Left ventricle myocardium inferior (tissue), 1 donor: ENCODE data around the gene SYCP3. TPM values are rescaled to one million over a fixed set of nuclear protein-coding genes. Genes with fewer than 3 reads are reported as not detected.
A peak's percentile ranks its signal among the peaks of the same experiment; 100 is the strongest.

Source experiments
- DNase-seq: peaks from one replicate; pipeline ENCODE4 v3.0.0-alpha.2; 2020
- H3K27ac ChIP-seq: fragments of 200-600 bp; replicated peaks from 2 replicates; pipeline ENCODE4 v1.8.0; 2021
- H3K27me3 ChIP-seq: fragments of 200-600 bp; 2 replicates; pipeline ENCODE4 v1.8.0; 2021; ENCODE audit warnings: low read depth
- H3K36me3 ChIP-seq: fragments of 200-600 bp; 2 replicates; pipeline ENCODE4 v1.8.0; 2021
- H3K4me1 ChIP-seq: fragments of 200-600 bp; 2 replicates; pipeline ENCODE4 v1.8.0; 2021
- H3K4me3 ChIP-seq: fragments of 200-600 bp; 2 replicates; pipeline ENCODE4 v1.8.0; 2021; ENCODE audit warnings: mild to moderate bottlenecking, moderate library complexity
- H3K9me3 ChIP-seq: fragments of 200-600 bp; replicated peaks from 2 replicates; pipeline ENCODE4 v1.8.0; 2021
- CTCF ChIP-seq: fragments of 200-600 bp; IDR thresholded peaks from 2 replicates; pipeline ENCODE4 v1.8.0; 2021; ENCODE audit warnings: antibody characterized with exemption, mild to moderate bottlenecking, borderline replicate concordance
- intact Hi-C: fragments of 100-400 bp; cut with micrococcal nuclease; formaldehyde crosslinking; loops from one replicate; pipeline ENCODE4 v1.11.0; 2022
- total RNA-seq: library from RNA; stranded (reverse); fragmentation: NEBNext Ultra II Directional; extraction: Animal tissue kit (Norgen Biotek cat#: 25700); gene quantifications from one replicate; pipeline ENCODE4 v1.2.1, GENCODE V29; 2021
- donor health status: DM: no; HTN: yes; CAD: no; lungs with severe emphysema.

The SYCP3 gene
- total RNA-seq, 1 donor from 2014 or later, result not detected

GRCh38 chr12:101680647-101681046 is 58.6 kb downstream of the SYCP3 start:
- Histone ChIP-seq H3K27me3 (no peaks in the 10 kb centered on the region), H3K4me1 (peaks cover 20% of the 10 kb centered on the region), H3K4me3 (peak overlapping the region; percentile 17), H3K27ac (peak overlapping the region; percentile 77), H3K36me3 (no peaks in the 10 kb centered on the region), H3K9me3 (no peaks in the 10 kb centered on the region)
- no peak for TF ChIP-seq CTCF
- intact Hi-C loops, result no loop called here
- DNase-seq, result no peak

- intact Hi-C loops, result no loop called here
- Histone ChIP-seq H3K36me3 (no peaks in the 10 kb centered on the region), H3K4me1 (peaks cover 16% of the 10 kb centered on the region), H3K27me3 (no peaks in the 10 kb centered on the region), H3K27ac (peak overlapping the region; percentile 77), H3K4me3 (peak overlapping the region; percentile 17), H3K9me3 (no peaks in the 10 kb centered on the region)
- DNase-seq, result no peak
- no peak for TF ChIP-seq CTCF
Observed at GRCh38 chr12:101680240-101680639, 59.0 kb downstream of the SYCP3 start.

Other genes with a start within 250 kb of the SYCP3 start
- gene MYBPC1, start 144.5 kb downstream of the SYCP3 start, total RNA-seq, result 7.3 TPM
- 132 TPM for gene CHPT1, start 41.8 kb downstream of the SYCP3 start, total RNA-seq
- gene GNPTAB, start 91.5 kb upstream of the SYCP3 start, total RNA-seq, result 55.2 TPM
- gene DRAM1, start 138.1 kb upstream of the SYCP3 start, total RNA-seq, result 5.3 TPM